Measurements from ENCODE around the gene CNN1. TPM values are rescaled to one million over a fixed set of nuclear protein-coding genes. Genes with fewer than 3 reads are reported as not detected.

The CNN1 gene
- total and polyA plus RNA-seq, 4 donors: 3.6 to 11.2 (median 3.9) TPM

- no peaks in the 10 kb centered on the region for H3K27me3 ChIP-seq (ENCODE audit: control insufficient read depth, insufficient read depth, low read length)
- no peaks in the 10 kb centered on the region for H3K9me3 ChIP-seq (ENCODE audit: control insufficient read depth, insufficient read depth, low read length)
- H3K27ac ChIP-seq (ENCODE audit: low read depth, low read length): peak overlapping the region; percentile 91
- H3K4me1 ChIP-seq (ENCODE audit: control insufficient read depth, insufficient read depth, low read length): peaks cover 21% of the 10 kb centered on the region
- H3K4me3 ChIP-seq (ENCODE audit: low read depth, low read length): peak overlapping the region; percentile 62
- peaks cover 44% of the 10 kb centered on the region for H3K36me3 ChIP-seq (ENCODE audit: control insufficient read depth, insufficient read depth, low read length)
- WGBS (ENCODE audit: insufficient coverage): 38% methylated on average over 2 of the region's 7 CpGs
- peak in 1 of 6 donors; percentile 2 for DNase-seq (ENCODE audit: low read depth in 4 of 6, low spot score in 6 of 6)
Observed at GRCh38 chr19:11504502-11505031, 34.1 kb upstream of the CNN1 start.

- H3K4me1 ChIP-seq (ENCODE audit: control insufficient read depth, insufficient read depth, low read length): peaks cover 21% of the 10 kb centered on the region
- H3K4me3 ChIP-seq (ENCODE audit: low read depth, low read length): peak overlapping the region; percentile 62
- H3K9me3 ChIP-seq (ENCODE audit: control insufficient read depth, insufficient read depth, low read length): no peaks in the 10 kb centered on the region
- H3K36me3 ChIP-seq (ENCODE audit: control insufficient read depth, insufficient read depth, low read length): peaks cover 42% of the 10 kb centered on the region
- WGBS (ENCODE audit: insufficient coverage): under 1% methylated on average over 32 of the region's 33 CpGs
- H3K27ac ChIP-seq (ENCODE audit: low read depth, low read length): peak overlapping the region; percentile 91
- DNase-seq (ENCODE audit: low read depth in 4 of 6, low spot score in 6 of 6): peak; percentile 68 to 98 (median 87)
- H3K27me3 ChIP-seq (ENCODE audit: control insufficient read depth, insufficient read depth, low read length): no peaks in the 10 kb centered on the region
Observed at GRCh38 chr19:11505032-11505503, 33.6 kb upstream of the CNN1 start.

DNA sequence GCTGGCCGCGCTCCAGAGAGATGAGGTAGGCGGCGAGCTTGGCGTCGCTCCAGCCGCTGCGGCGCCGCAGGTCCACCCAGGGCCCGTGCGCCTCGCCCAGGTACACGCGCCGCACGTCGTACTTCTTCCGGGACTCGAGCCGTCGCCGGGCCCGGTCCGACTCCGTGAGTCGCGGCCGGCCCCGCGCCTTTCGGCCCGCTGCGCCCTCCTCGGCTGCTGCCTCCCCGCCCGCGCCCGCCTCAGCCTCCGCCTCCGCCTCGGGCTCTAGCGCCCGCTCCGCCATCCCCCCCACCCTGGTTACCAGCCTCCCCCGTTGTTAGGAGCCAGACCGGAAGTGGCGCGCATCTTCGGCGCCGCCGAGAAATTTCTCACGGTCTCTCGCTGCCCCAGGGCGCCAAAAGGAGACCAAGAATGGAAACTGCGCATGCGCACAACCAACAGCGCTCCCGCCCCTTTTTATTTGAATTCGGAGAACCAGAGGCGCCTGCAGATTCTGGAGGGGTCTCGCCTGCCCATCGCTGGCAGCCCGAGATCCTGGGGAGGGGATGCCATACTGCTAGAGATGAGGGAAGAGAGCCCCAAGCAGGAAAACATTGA lies 33.0 kb upstream of the CNN1 start, which contains the start of gene ZNF653:
Gene ZNF653, minus strand, starts transcription at position 336 of the 597 bp plus-strand sequence. Its CDS starts 53 bp downstream, at position 283.
- under 1% methylated on average over 65 of the region's 65 CpGs for WGBS (ENCODE audit: insufficient coverage)
- H3K9me3 ChIP-seq (ENCODE audit: control insufficient read depth, insufficient read depth, low read length): no peaks in the 10 kb centered on the region
- peaks cover 46% of the 10 kb centered on the region for H3K36me3 ChIP-seq (ENCODE audit: control insufficient read depth, insufficient read depth, low read length)

DNA sequence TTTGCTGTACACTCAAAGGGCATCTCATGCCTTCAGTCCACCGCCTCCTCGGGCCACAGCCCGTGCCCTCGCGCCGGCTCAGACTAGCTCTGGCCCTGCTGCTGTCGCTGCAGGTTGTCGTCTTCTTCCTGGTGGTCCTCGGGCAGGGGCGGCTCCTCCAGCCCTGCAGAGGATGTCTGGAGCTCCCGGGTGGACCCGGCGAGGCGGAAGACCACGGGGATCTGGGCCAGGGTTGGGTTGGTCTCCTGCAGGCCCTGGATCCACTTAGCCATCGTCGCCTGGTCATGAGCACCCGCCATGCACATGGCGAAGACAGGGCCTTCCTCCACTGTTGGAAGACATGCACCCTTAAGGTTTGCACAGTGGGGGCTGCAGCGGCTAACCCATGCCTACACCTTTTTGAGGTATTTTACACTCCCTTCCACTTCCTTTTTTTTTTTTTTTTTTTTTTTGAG lies 32.5 kb upstream of the CNN1 start:
- no peaks in the 10 kb centered on the region for H3K9me3 ChIP-seq (ENCODE audit: control insufficient read depth, insufficient read depth, low read length)
- H3K36me3 ChIP-seq (ENCODE audit: control insufficient read depth, insufficient read depth, low read length): peaks cover 47% of the 10 kb centered on the region
- 9% methylated on average over 17 of the region's 20 CpGs for WGBS (ENCODE audit: insufficient coverage)
- no peak for DNase-seq (ENCODE audit: low read depth in 4 of 6, low spot score in 6 of 6)
- no peaks in the 10 kb centered on the region for H3K27me3 ChIP-seq (ENCODE audit: control insufficient read depth, insufficient read depth, low read length)
- H3K4me1 ChIP-seq (ENCODE audit: control insufficient read depth, insufficient read depth, low read length): peaks cover 21% of the 10 kb centered on the region
- peak overlapping the region; percentile 62 for H3K4me3 ChIP-seq (ENCODE audit: low read depth, low read length)
- peak overlapping the region; percentile 91 for H3K27ac ChIP-seq (ENCODE audit: low read depth, low read length)

More for the DNA sequence above, 33.0 kb upstream of the CNN1 start, which contains the start of gene ZNF653:
- peak within 1 kb of the TSS; percentile 91 for H3K27ac ChIP-seq (ENCODE audit: low read depth, low read length)
- peak; percentile 92 to 99 (median 96) for DNase-seq (ENCODE audit: low read depth in 4 of 6, low spot score in 6 of 6)
- peaks cover 21% of the 10 kb centered on the region for H3K4me1 ChIP-seq (ENCODE audit: control insufficient read depth, insufficient read depth, low read length)
- H3K4me3 ChIP-seq (ENCODE audit: low read depth, low read length): peak within 1 kb of the TSS; percentile 62
- no peaks in the 10 kb centered on the region for H3K27me3 ChIP-seq (ENCODE audit: control insufficient read depth, insufficient read depth, low read length)

DNA sequence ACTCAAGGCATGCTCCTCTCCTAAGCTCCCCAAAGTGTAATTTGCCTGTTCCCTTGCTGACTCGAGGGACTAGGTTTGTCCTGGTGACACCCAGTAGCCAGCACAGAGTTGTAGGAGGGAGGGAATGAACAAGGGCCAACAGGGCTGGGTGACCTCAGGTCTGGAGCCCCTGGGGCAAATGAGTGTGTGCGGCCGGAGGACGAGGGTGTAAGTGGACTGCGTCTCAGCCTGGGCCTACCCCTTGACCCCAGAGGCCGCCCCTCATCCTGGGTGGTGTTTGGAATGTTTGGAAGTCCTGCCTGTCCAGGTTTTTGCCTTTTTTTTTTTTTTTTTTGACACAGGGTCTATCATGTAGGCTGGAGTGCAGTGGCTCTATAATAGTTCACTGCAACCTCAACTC lies 31.7 kb upstream of the CNN1 start:
- no peaks in the 10 kb centered on the region for H3K27me3 ChIP-seq (ENCODE audit: control insufficient read depth, insufficient read depth, low read length)
- H3K27ac ChIP-seq (ENCODE audit: low read depth, low read length): no peak overlapping the region
- H3K4me1 ChIP-seq (ENCODE audit: control insufficient read depth, insufficient read depth, low read length): peaks cover 21% of the 10 kb centered on the region
- peaks cover 45% of the 10 kb centered on the region for H3K36me3 ChIP-seq (ENCODE audit: control insufficient read depth, insufficient read depth, low read length)
- H3K4me3 ChIP-seq (ENCODE audit: low read depth, low read length): no peak overlapping the region
- WGBS (ENCODE audit: insufficient coverage): 95% methylated on average over 6 of the region's 6 CpGs
- DNase-seq (ENCODE audit: low read depth in 4 of 6, low spot score in 6 of 6): no peak
- no peaks in the 10 kb centered on the region for H3K9me3 ChIP-seq (ENCODE audit: control insufficient read depth, insufficient read depth, low read length)

GRCh38 chr19:11507370-11508078 lies 31.1 kb upstream of the CNN1 start:
- Histone ChIP-seq H3K27ac (ENCODE audit: low read depth, low read length) (no peak overlapping the region), H3K4me3 (ENCODE audit: low read depth, low read length) (no peak overlapping the region), H3K9me3 (ENCODE audit: control insufficient read depth, insufficient read depth, low read length) (no peaks in the 10 kb centered on the region), H3K36me3 (ENCODE audit: control insufficient read depth, insufficient read depth, low read length) (peaks cover 47% of the 10 kb centered on the region), H3K27me3 (ENCODE audit: control insufficient read depth, insufficient read depth, low read length) (no peaks in the 10 kb centered on the region), H3K4me1 (ENCODE audit: control insufficient read depth, insufficient read depth, low read length) (peaks cover 21% of the 10 kb centered on the region)
- 86% methylated on average over 11 of the region's 18 CpGs for WGBS (ENCODE audit: insufficient coverage)
- no peak for DNase-seq (ENCODE audit: low read depth in 4 of 6, low spot score in 6 of 6)

GRCh38 chr19:11510444-11510843 lies 28.2 kb upstream of the CNN1 start:
- H3K4me1 ChIP-seq (ENCODE audit: control insufficient read depth, insufficient read depth, low read length): peaks cover 13% of the 10 kb centered on the region
- no peak overlapping the region for H3K27ac ChIP-seq (ENCODE audit: low read depth, low read length)
- H3K36me3 ChIP-seq (ENCODE audit: control insufficient read depth, insufficient read depth, low read length): peaks cover 62% of the 10 kb centered on the region
- H3K9me3 ChIP-seq (ENCODE audit: control insufficient read depth, insufficient read depth, low read length): no peaks in the 10 kb centered on the region
- H3K4me3 ChIP-seq (ENCODE audit: low read depth, low read length): no peak overlapping the region
- no peaks in the 10 kb centered on the region for H3K27me3 ChIP-seq (ENCODE audit: control insufficient read depth, insufficient read depth, low read length)
- WGBS (ENCODE audit: insufficient coverage): 91% methylated on average over 8 of the region's 8 CpGs
- DNase-seq (ENCODE audit: low read depth in 4 of 6, low spot score in 6 of 6): no peak

- no peaks in the 10 kb centered on the region for H3K4me1 ChIP-seq (ENCODE audit: control insufficient read depth, insufficient read depth, low read length)
- no peak for DNase-seq (ENCODE audit: low read depth in 4 of 6, low spot score in 6 of 6)
- no peaks in the 10 kb centered on the region for H3K9me3 ChIP-seq (ENCODE audit: control insufficient read depth, insufficient read depth, low read length)
- H3K27me3 ChIP-seq (ENCODE audit: control insufficient read depth, insufficient read depth, low read length): no peaks in the 10 kb centered on the region
- H3K27ac ChIP-seq (ENCODE audit: low read depth, low read length): no peak overlapping the region
- 93% methylated on average over 20 of the region's 20 CpGs for WGBS (ENCODE audit: insufficient coverage)
- H3K36me3 ChIP-seq (ENCODE audit: control insufficient read depth, insufficient read depth, low read length): peaks cover 61% of the 10 kb centered on the region
- H3K4me3 ChIP-seq (ENCODE audit: low read depth, low read length): no peak overlapping the region
Observed at GRCh38 chr19:11513946-11514345, 24.7 kb upstream of the CNN1 start.

DNA sequence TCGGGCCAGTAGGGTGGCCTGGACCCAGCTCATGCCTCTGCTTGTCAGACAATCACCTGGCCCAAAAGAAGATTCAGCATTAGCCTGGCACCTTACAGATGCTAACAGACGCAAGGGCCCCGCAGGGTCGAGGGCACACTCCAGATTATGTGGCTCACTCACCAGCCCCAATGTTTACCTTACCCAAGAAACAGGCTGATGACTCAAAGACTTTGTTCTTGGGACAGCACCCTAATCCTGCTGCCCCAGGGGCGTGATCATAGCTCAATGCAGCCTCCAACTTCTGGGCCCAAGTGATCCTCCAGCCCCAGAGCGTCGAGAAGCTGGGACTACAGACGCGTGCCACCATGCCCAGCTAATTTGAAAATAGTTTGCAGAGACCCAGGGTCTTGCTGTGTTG lies 19.5 kb upstream of the CNN1 start:
- WGBS (ENCODE audit: insufficient coverage): 95% methylated on average over 9 of the region's 9 CpGs
- no peaks in the 10 kb centered on the region for H3K9me3 ChIP-seq (ENCODE audit: control insufficient read depth, insufficient read depth, low read length)

More for the DNA sequence above, 19.5 kb upstream of the CNN1 start:
- no peak overlapping the region for H3K27ac ChIP-seq (ENCODE audit: low read depth, low read length)
- H3K4me1 ChIP-seq (ENCODE audit: control insufficient read depth, insufficient read depth, low read length): no peaks in the 10 kb centered on the region
- H3K27me3 ChIP-seq (ENCODE audit: control insufficient read depth, insufficient read depth, low read length): no peaks in the 10 kb centered on the region
- peaks cover 51% of the 10 kb centered on the region for H3K36me3 ChIP-seq (ENCODE audit: control insufficient read depth, insufficient read depth, low read length)
- no peak for DNase-seq (ENCODE audit: low read depth in 4 of 6, low spot score in 6 of 6)
- H3K4me3 ChIP-seq (ENCODE audit: low read depth, low read length): no peak overlapping the region
